CD14-positive monocyte (primary cell): ENCODE measurements around the gene COL5A2. TPM values are rescaled to one million over a fixed set of nuclear protein-coding genes. Genes with fewer than 3 reads are reported as not detected.

ENCODE experiments used
- DNase-seq, 3 donors: peaks; one replicate each; pipeline ENCODE4 v3.0.0-alpha.2; 2011 to 2022
- H2AFZ ChIP-seq: 2 replicates; pipeline ENCODE4 v1.6.0; 2012; ENCODE audit warnings: mild to moderate bottlenecking, low read depth, low read length, inconsistent platforms; ENCODE audit not compliant: insufficient read depth, poor library complexity, severe bottlenecking
- H3K27ac ChIP-seq, 2 donors: 1 replicate in 1 of 2; 2 replicates in 1 of 2; pipeline ENCODE4 v1.5.1; 2012 to 2013; ENCODE audit warnings: low read length in 2 of 2, control low read depth in 1 of 2, inconsistent platforms in 1 of 2, low read depth in 1 of 2, mild to moderate bottlenecking in 1 of 2
- H3K27me3 ChIP-seq, 2 donors: one replicate each; pipeline versions ENCODE4 v1.6.0 to v1.6.1; 2011 to 2013; ENCODE audit warnings: low read length in 2 of 2; ENCODE audit not compliant: control insufficient read depth in 2 of 2, insufficient read depth in 2 of 2
- H3K36me3 ChIP-seq, 2 donors: replicated peaks in 1 of 2; 1 replicate in 1 of 2; 2 replicates in 1 of 2; pipeline versions ENCODE4 v1.5.1 to v1.6.1; 2012 to 2013; ENCODE audit warnings: low read length in 2 of 2, control low read depth in 1 of 2, inconsistent platforms in 1 of 2, mild to moderate bottlenecking in 1 of 2; ENCODE audit not compliant: insufficient read depth in 2 of 2, control insufficient read depth in 1 of 2
- H3K4me1 ChIP-seq, 2 donors: 1 replicate in 1 of 2; 2 replicates in 1 of 2; pipeline versions ENCODE4 v1.5.1 to v1.6.1; 2012 to 2013; ENCODE audit warnings: low read length in 2 of 2, control low read depth in 1 of 2, inconsistent platforms in 1 of 2, mild to moderate bottlenecking in 1 of 2, moderate library complexity in 1 of 2; ENCODE audit not compliant: insufficient read depth in 2 of 2, control insufficient read depth in 1 of 2
- H3K4me2 ChIP-seq: replicated peaks from 2 replicates; pipeline ENCODE3; 2012; ENCODE audit warnings: low read length, moderate library complexity, mild to moderate bottlenecking; ENCODE audit not compliant: poor library complexity, severe bottlenecking; ENCODE audit errors: extremely low read depth
- H3K4me3 ChIP-seq, 3 experiments: fragments of 200-600 bp in 1 of 3; sonication (generic) in 1 of 3; replicated peaks in 1 of 3; 1 replicate in 2 of 3; 2 replicates in 1 of 3; pipeline ENCODE4 v1.5.1; 2011 to 2013; ENCODE audit warnings: low read length in 3 of 3, mild to moderate bottlenecking in 3 of 3, control low read depth in 2 of 3, low read depth in 2 of 3, inconsistent platforms in 1 of 3, moderate library complexity in 1 of 3
- H3K79me2 ChIP-seq: 2 replicates; pipeline ENCODE4 v1.6.0; 2012; ENCODE audit warnings: mild to moderate bottlenecking, control low read depth, inconsistent platforms, low read length, moderate library complexity; ENCODE audit not compliant: insufficient read depth
- H3K9ac ChIP-seq: 2 replicates; pipeline ENCODE4 v1.6.0; 2017; ENCODE audit warnings: low read length, mild to moderate bottlenecking; ENCODE audit not compliant: insufficient read depth, poor library complexity, severe bottlenecking
- H3K9me3 ChIP-seq, 2 donors: replicated peaks in 1 of 2; 1 replicate in 1 of 2; 2 replicates in 1 of 2; pipeline versions ENCODE4 v1.5.1 to v1.6.1; 2012 to 2013; ENCODE audit warnings: low read length in 2 of 2, control low read depth in 1 of 2; ENCODE audit not compliant: control insufficient read depth in 1 of 2, insufficient read depth in 1 of 2
- H4K20me1 ChIP-seq: 2 replicates; pipeline ENCODE4 v1.6.0; 2012; ENCODE audit warnings: mild to moderate bottlenecking, low read length, control low read depth, moderate library complexity; ENCODE audit not compliant: insufficient read depth
- H3K27ac Mint-ChIP-seq, 7 donors: one replicate each; pipeline ENCODE4 v1.8.0; 2020; ENCODE audit warnings: mild to moderate bottlenecking in 7 of 7, mixed read lengths in 7 of 7, moderate library complexity in 6 of 7, inconsistent platforms in 2 of 7
- H3K27me3 Mint-ChIP-seq, 3 donors: one replicate each; pipeline ENCODE4 v1.8.0; 2021 to 2022; ENCODE audit warnings: low read depth in 3 of 3, mild to moderate bottlenecking in 3 of 3, mixed read lengths in 3 of 3, moderate library complexity in 3 of 3, inconsistent platforms in 1 of 3
- H3K36me3 Mint-ChIP-seq, 2 donors: one replicate each; pipeline ENCODE4 v1.8.0; 2020; ENCODE audit warnings: mixed read lengths in 2 of 2, inconsistent platforms in 1 of 2, mild to moderate bottlenecking in 1 of 2
- H3K4me1 Mint-ChIP-seq: one replicate; pipeline ENCODE4 v1.8.0; 2020; ENCODE audit warnings: mild to moderate bottlenecking, mixed read lengths
- H3K4me3 Mint-ChIP-seq, 2 donors: one replicate each; pipeline ENCODE4 v1.8.0; 2020; ENCODE audit warnings: mild to moderate bottlenecking in 2 of 2, mixed read lengths in 2 of 2, moderate library complexity in 1 of 2
- H3K9me3 Mint-ChIP-seq, 7 donors: one replicate each; pipeline ENCODE4 v1.8.0; 2020 to 2022; ENCODE audit warnings: mixed read lengths in 7 of 7, mild to moderate bottlenecking in 6 of 7, moderate library complexity in 6 of 7, inconsistent platforms in 2 of 7
- CTCF ChIP-seq: fragments of 200-600 bp; IDR thresholded peaks from one replicate; pipeline ENCODE4 v1.8.0; 2022; ENCODE audit warnings: antibody characterized with exemption, mild to moderate bottlenecking
- WGBS: methylation state at CpG from one replicate; pipeline ENCODE4 v1.1.5; 2013; ENCODE audit warnings: missing lambda C conversion rate; ENCODE audit not compliant: insufficient coverage; 5-methylcytosine and 5-hydroxymethylcytosine counted together
- intact Hi-C, 2 donors: fragments of 100-400 bp; cut with micrococcal nuclease; formaldehyde crosslinking; loops; one replicate each; pipeline versions ENCODE4 v1.15.0 to v1.15.1; 2023
- polyA plus RNA-seq, 3 donors: library from polyadenylated mRNA; depleted of rRNA in 1 of 3; unstranded in 2 of 3; stranded (reverse) in 1 of 3; fragments of 300-500 nt in 2 of 3; fragments of >200 nt in 1 of 3; fragmentation: Illumina TruSeq in 2 of 3; gene quantifications; 1 replicate in 2 of 3; 2 replicates in 1 of 3; pipeline ENCODE4 v1.2.3, GENCODE V29; 2012 to 2021

COL5A2 gene
- polyA plus RNA-seq, 3 donors, result 0.13 TPM; not detected in 2

GRCh38 chr2:188997263-188997662 is 182.3 kb downstream of the COL5A2 start:
- Histone ChIP-seq H2AFZ (no peak overlapping the region), H3K4me3 (no peak overlapping the region), H3K4me1 (no peaks in the 10 kb centered on the region), H3K4me2 (no peak overlapping the region), H3K9ac (no peak overlapping the region), H3K27me3 (no peaks in the 10 kb centered on the region), H3K27ac (no peak overlapping the region), H3K79me2 (no peaks in the 10 kb centered on the region), H3K9me3 (no peaks in the 10 kb centered on the region), H4K20me1 (no peaks in the 10 kb centered on the region), H3K36me3 (no peaks in the 10 kb centered on the region)
- no peak for DNase-seq
- intact Hi-C loops, result no loop called here
- no peak for TF ChIP-seq CTCF
- peak overlapping the region in 1 of 7 donors; percentile 46 for H3K27ac Mint-ChIP-seq
- H3K27me3 Mint-ChIP-seq, result peaks cover 0 to 1% (median 0%) of the 10 kb centered on the region in 3 donors
- H3K4me1 Mint-ChIP-seq, result no peaks in the 10 kb centered on the region
- no peak overlapping the region for H3K4me3 Mint-ChIP-seq
- H3K36me3 Mint-ChIP-seq, result no peaks in the 10 kb centered on the region
- peaks cover 0 to 4% (median 0%) of the 10 kb centered on the region in 7 donors for H3K9me3 Mint-ChIP-seq

- H3K4me1 ChIP-seq, result no peaks in the 10 kb centered on the region
- Mint-ChIP-seq H3K4me1 (no peaks in the 10 kb centered on the region), H3K9me3 (peaks cover 0 to 4% (median 0%) of the 10 kb centered on the region in 7 donors), H3K27ac (no peak overlapping the region), H3K36me3 (no peaks in the 10 kb centered on the region), H3K27me3 (no peaks in the 10 kb centered on the region), H3K4me3 (no peak overlapping the region)
- intact Hi-C loops, result no loop called here
- no peak overlapping the region for H2AFZ ChIP-seq
- H4K20me1 ChIP-seq, result no peaks in the 10 kb centered on the region
- no peak for DNase-seq
- H3K9ac ChIP-seq, result no peak overlapping the region
- H3K4me3 ChIP-seq, result no peak overlapping the region
- H3K27me3 ChIP-seq, result no peaks in the 10 kb centered on the region
- H3K9me3 ChIP-seq, result no peaks in the 10 kb centered on the region
- WGBS, result no CpG with 5 or more reads among the region's 1 CpG
- no peak overlapping the region for H3K27ac ChIP-seq
- H3K36me3 ChIP-seq, result no peaks in the 10 kb centered on the region
- no peak for TF ChIP-seq CTCF
- no peaks in the 10 kb centered on the region for H3K79me2 ChIP-seq
- no peak overlapping the region for H3K4me2 ChIP-seq
Measured at GRCh38 chr2:188993247-188993646, 186.3 kb downstream of the COL5A2 start.
